ENCODE measurements around the gene R3HDM2.

R3HDM2 gene

GRCh38 chr12:57232156-57232756 lies 198.6 kb downstream of the R3HDM2 start:
- no peak for DNase-seq (ENCODE audit: low read depth in 2 of 2, low spot score in 1 of 2)

- DNase-seq (ENCODE audit: low read depth in 2 of 2, low spot score in 1 of 2): no peak
These were observed 199.4 kb downstream of the R3HDM2 start for GRCh38 chr12:57231276-57232021.

GRCh38 chr12:57230381-57231155 lies 200.3 kb downstream of the R3HDM2 start:
- DNase-seq (ENCODE audit: low read depth in 2 of 2, low spot score in 1 of 2): no peak

- DNase-seq (ENCODE audit: low read depth in 2 of 2, low spot score in 1 of 2): peak; percentile 84 to 91
These were observed 201.0 kb downstream of the R3HDM2 start, which contains the start of gene SHMT2 for GRCh38 chr12:57229634-57230380. SHMT2 (plus strand) TSS chr12:57229711; CDS start chr12:57229779, 68 bp downstream.

GRCh38 chr12:57229046-57229633 lies 201.7 kb downstream of the R3HDM2 start:
- no peak for DNase-seq (ENCODE audit: low read depth in 2 of 2, low spot score in 1 of 2)

GRCh38 chr12:57227315-57228115 lies 203.3 kb downstream of the R3HDM2 start:
- DNase-seq (ENCODE audit: low read depth in 2 of 2, low spot score in 1 of 2): no peak

- no peak for DNase-seq (ENCODE audit: low read depth in 2 of 2, low spot score in 1 of 2)
These were observed 204.1 kb downstream of the R3HDM2 start for GRCh38 chr12:57226588-57227314.

- DNase-seq (ENCODE audit: low read depth in 2 of 2, low spot score in 1 of 2): no peak
These were observed 205.1 kb downstream of the R3HDM2 start for GRCh38 chr12:57225680-57226210.

- no peak for DNase-seq (ENCODE audit: low read depth in 2 of 2, low spot score in 1 of 2)
These were observed 205.7 kb downstream of the R3HDM2 start for GRCh38 chr12:57224973-57225679.

- DNase-seq (ENCODE audit: low read depth in 2 of 2, low spot score in 1 of 2): no peak
These were observed 206.4 kb downstream of the R3HDM2 start for GRCh38 chr12:57224278-57224972.

- no peak for DNase-seq (ENCODE audit: low read depth in 2 of 2, low spot score in 1 of 2)
These were observed 207.4 kb downstream of the R3HDM2 start for GRCh38 chr12:57223191-57224165.

- DNase-seq (ENCODE audit: low read depth in 2 of 2, low spot score in 1 of 2): no peak
These were observed 208.3 kb downstream of the R3HDM2 start for GRCh38 chr12:57222286-57223190.

GRCh38 chr12:57221169-57221917 lies 209.5 kb downstream of the R3HDM2 start:
- no peak for DNase-seq (ENCODE audit: low read depth in 2 of 2, low spot score in 1 of 2)

GRCh38 chr12:57220770-57221168 lies 210.1 kb downstream of the R3HDM2 start:
- no peak for DNase-seq (ENCODE audit: low read depth in 2 of 2, low spot score in 1 of 2)

Data from stimulated activated CD8-positive, alpha-beta memory T cell treated with anti-CD3 and anti-CD28 coated beads, Interleukin-4, amount 100 ng/mL, for 1 hour (primary cell).